Liver (tissue), 9 donors: ENCODE results near the gene HIVEP3. TPM values are rescaled to one million over a fixed set of nuclear protein-coding genes. Genes with fewer than 3 reads are reported as not detected.

Experiments
- DNase-seq: peaks from one replicate; pipeline ENCODE4 v3.0.0-alpha.2; 2017; ENCODE audit warnings: low spot score
- H3K27ac ChIP-seq, 2 donors: one replicate each; pipeline ENCODE4 v1.7.0; 2013; ENCODE audit warnings: inconsistent platforms in 2 of 2, low read length in 2 of 2, control low read depth in 1 of 2, low read depth in 1 of 2, mild to moderate bottlenecking in 1 of 2
- H3K27me3 ChIP-seq, 4 donors: one replicate each; pipeline versions ENCODE4 v1.6.1 to v1.7.0; 2013; ENCODE audit warnings: low read length in 3 of 4, inconsistent platforms in 1 of 4, mild to moderate bottlenecking in 1 of 4, moderate library complexity in 1 of 4; ENCODE audit not compliant: control insufficient read depth in 4 of 4, insufficient read depth in 4 of 4
- H3K36me3 ChIP-seq, 4 donors: one replicate each; pipeline versions ENCODE4 v1.6.1 to v1.7.0; 2013; ENCODE audit warnings: low read length in 3 of 4, mild to moderate bottlenecking in 3 of 4, low read depth in 1 of 4, moderate library complexity in 1 of 4; ENCODE audit not compliant: control insufficient read depth in 4 of 4, insufficient read depth in 3 of 4
- H3K4me1 ChIP-seq, 4 donors: one replicate each; pipeline versions ENCODE4 v1.6.1 to v1.7.0; 2013; ENCODE audit warnings: low read length in 3 of 4, mild to moderate bottlenecking in 3 of 4, moderate library complexity in 1 of 4; ENCODE audit not compliant: control insufficient read depth in 4 of 4, insufficient read depth in 4 of 4
- H3K4me3 ChIP-seq, 3 donors: one replicate each; pipeline versions ENCODE4 v1.6.1 to v1.7.0; 2013; ENCODE audit warnings: low read length in 3 of 3, control low read depth in 1 of 3, low read depth in 1 of 3, mild to moderate bottlenecking in 1 of 3
- H3K9ac ChIP-seq, 2 donors: one replicate each; pipeline ENCODE4 v1.7.0; 2013; ENCODE audit warnings: low read length in 2 of 2, mild to moderate bottlenecking in 2 of 2, moderate library complexity in 2 of 2, control low read depth in 1 of 2, low read depth in 1 of 2
- H3K9me3 ChIP-seq, 4 donors: one replicate each; pipeline versions ENCODE4 v1.6.1 to v1.7.0; 2013; ENCODE audit warnings: low read length in 3 of 4; ENCODE audit not compliant: control insufficient read depth in 4 of 4
- CTCF ChIP-seq: fragments of 150-350 bp; IDR thresholded peaks from 2 replicates; pipeline ENCODE4 v1.5.1; 2017; ENCODE audit warnings: improper control_type of control experiment, low read depth, low read length; ENCODE audit not compliant: missing input control
- EGR1 ChIP-seq, 2 donors: IDR thresholded peaks; 2 replicates each; pipeline ENCODE4 v1.6.1; 2016 to 2018; ENCODE audit warnings: antibody characterized with exemption in 2 of 2, low read depth in 2 of 2
- FOXA1 ChIP-seq: IDR thresholded peaks from 2 replicates; pipeline ENCODE4 v1.6.1; 2016; ENCODE audit warnings: antibody characterized with exemption
- FOXA2 ChIP-seq: IDR thresholded peaks from 2 replicates; pipeline ENCODE4 v1.6.1; 2016; ENCODE audit warnings: antibody characterized with exemption
- GABPA ChIP-seq, 2 donors: IDR thresholded peaks in 1 of 2; conservative IDR thresholded peaks in 1 of 2; 2 replicates each; pipeline ENCODE4 v1.6.1; 2016; ENCODE audit warnings: antibody characterized with exemption in 2 of 2, mild to moderate bottlenecking in 1 of 2, moderate library complexity in 1 of 2
- HNF4A ChIP-seq, 2 donors: conservative IDR thresholded peaks; 2 replicates each; pipeline ENCODE4 v1.6.1; 2016; ENCODE audit warnings: antibody characterized with exemption in 2 of 2, mild to moderate bottlenecking in 2 of 2
- HNF4G ChIP-seq: IDR thresholded peaks from 2 replicates; pipeline ENCODE4 v1.6.1; 2016; ENCODE audit warnings: antibody characterized with exemption
- MAX ChIP-seq: IDR thresholded peaks from 2 replicates; pipeline ENCODE4 v1.6.1; 2016; ENCODE audit warnings: antibody characterized with exemption
- NR2F2 ChIP-seq: IDR thresholded peaks from 2 replicates; pipeline ENCODE4 v1.6.1; 2016; ENCODE audit warnings: antibody characterized with exemption
- RAD21 ChIP-seq, 2 donors: IDR thresholded peaks; 2 replicates each; pipeline ENCODE4 v1.6.1; 2016; ENCODE audit warnings: antibody characterized with exemption in 2 of 2, mild to moderate bottlenecking in 2 of 2
- REST ChIP-seq: IDR thresholded peaks from 2 replicates; pipeline ENCODE4 v1.6.1; 2016; ENCODE audit warnings: antibody characterized with exemption, mild to moderate bottlenecking
- RXRA ChIP-seq, 2 donors: IDR thresholded peaks; 2 replicates each; pipeline ENCODE4 v1.6.1; 2017 to 2018; ENCODE audit warnings: antibody characterized with exemption in 2 of 2, mild to moderate bottlenecking in 1 of 2
- YY1 ChIP-seq: IDR thresholded peaks from 2 replicates; pipeline ENCODE4 v1.6.1; 2016; ENCODE audit warnings: antibody characterized with exemption, mild to moderate bottlenecking
- WGBS: extraction: QIAGEN DNeasy Blood & Tissue Kit; methylation state at CpG from one replicate; pipeline ENCODE4 v1.1.7; 2013; 5-methylcytosine and 5-hydroxymethylcytosine counted together
- polyA plus RNA-seq, 2 donors: library from polyadenylated mRNA; stranded (reverse) in 1 of 2; unstranded in 1 of 2; fragments of 200-250 nt in 1 of 2; fragments of >200 nt in 1 of 2; fragmentation: Nextera tagmentation in 1 of 2; extraction: Ambion mirVana in 1 of 2; gene quantifications; one replicate each; pipeline versions ENCODE4 v1.2.1 to v1.2.3, GENCODE V29; 2013 to 2015
- total RNA-seq, 2 donors: library from RNA; depleted of rRNA; stranded (reverse); fragments of >200 nt; gene quantifications; one replicate each; pipeline ENCODE4 v1.2.3, GENCODE V29; 2014
- donor health status: healthy.
- donor health status: healthy.
- donor health status: healthy.
- donor health status: healthy.
- donor health status: healthy.

Gene HIVEP3
- total and polyA plus RNA-seq, 4 donors, result 0.93 to 1.6 (median 1.4) TPM

- Histone ChIP-seq H3K9me3 (no peaks in the 10 kb centered on the region), H3K9ac (no peak overlapping the region), H3K4me3 (no peak overlapping the region), H3K4me1 (peaks cover 0 to 5% (median 0%) of the 10 kb centered on the region in 4 donors), H3K27me3 (no peaks in the 10 kb centered on the region), H3K27ac (no peak overlapping the region), H3K36me3 (no peaks in the 10 kb centered on the region)
- DNase-seq, result no peak
- TF ChIP-seq FOXA1 (no peak), RAD21 (IDR thresholded peaks at IDR 0.05) (no peak), RXRA (IDR thresholded peaks at IDR 0.05) (no peak)
- 89% methylated on average over 8 of the region's 8 CpGs for WGBS
Observed at GRCh38 chr1:41805771-41806471, 112.8 kb downstream of the HIVEP3 start.

GRCh38 chr1:41804176-41804575 is 114.5 kb downstream of the HIVEP3 start:
- no peak overlapping the region for H3K27ac ChIP-seq
- H3K36me3 ChIP-seq, result no peaks in the 10 kb centered on the region
- H3K4me1 ChIP-seq, result peaks cover 0 to 5% (median 0%) of the 10 kb centered on the region in 4 donors
- H3K9me3 ChIP-seq, result no peaks in the 10 kb centered on the region
- no peak for DNase-seq
- no peak overlapping the region for H3K9ac ChIP-seq
- 79% methylated on average over 5 of the region's 5 CpGs for WGBS
- TF ChIP-seq RXRA (IDR thresholded peaks at IDR 0.05) (no peak), NR2F2 (no peak), EGR1 (IDR thresholded peaks at IDR 0.05; ENCODE audit: low read depth in 2 of 2) (no peak), MAX (no peak), REST (no peak), RAD21 (IDR thresholded peaks at IDR 0.05) (no peak), GABPA (IDR thresholded peaks at IDR 0.05 in 1 of 2, conservative IDR thresholded peaks at IDR 0.05 in 1 of 2) (no peak), FOXA1 (no peak), HNF4A (conservative IDR thresholded peaks at IDR 0.05) (no peak), YY1 (no peak), CTCF (no peak), FOXA2 (no peak), HNF4G (no peak)
- no peak overlapping the region for H3K4me3 ChIP-seq
- no peaks in the 10 kb centered on the region for H3K27me3 ChIP-seq
